GM12873 (cell line): ENCODE data around the gene CLIC3.
A peak's percentile ranks its signal among the peaks of the same experiment; 100 is the strongest.

Experiments
- TF ChIP-seq, protein P1 (sequence below): IDR thresholded peaks from 2 replicates; pipeline ENCODE4 v1.5.1; 2012; ENCODE audit warnings: low read depth, mild to moderate bottlenecking, moderate library complexity, low read length, control low read depth; ENCODE audit not compliant: insufficient read depth; ENCODE audit errors: missing control alignments

CLIC3 gene

DNA sequence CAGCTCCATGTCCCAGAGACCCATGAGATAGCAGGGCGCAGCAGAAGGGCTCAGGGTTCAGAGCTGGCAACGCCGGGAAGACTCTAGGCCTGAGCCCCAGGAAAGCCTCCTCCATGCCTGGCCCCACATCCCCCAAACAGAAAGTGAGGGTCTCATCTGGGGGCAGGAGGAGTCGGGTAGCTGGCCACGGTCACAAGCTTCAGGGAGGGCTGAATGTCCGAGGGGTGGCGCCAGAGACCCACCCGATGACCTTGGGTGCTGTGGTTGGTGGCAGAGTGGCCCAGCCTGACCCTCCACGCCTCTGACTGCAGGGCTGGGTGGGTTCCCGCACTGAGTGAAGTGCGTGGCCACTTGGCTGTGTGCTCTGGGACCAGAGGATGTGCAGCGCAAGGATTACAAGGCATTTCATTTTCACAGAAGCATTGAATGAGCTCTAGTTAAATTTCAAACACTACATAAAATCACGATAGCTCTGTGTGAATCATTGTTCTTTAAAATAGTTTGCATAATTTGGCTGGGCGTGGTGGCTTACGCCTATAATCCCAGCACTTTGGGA, 48.3 kb downstream of the CLIC3 start:
- TF ChIP-seq, protein P1, sequence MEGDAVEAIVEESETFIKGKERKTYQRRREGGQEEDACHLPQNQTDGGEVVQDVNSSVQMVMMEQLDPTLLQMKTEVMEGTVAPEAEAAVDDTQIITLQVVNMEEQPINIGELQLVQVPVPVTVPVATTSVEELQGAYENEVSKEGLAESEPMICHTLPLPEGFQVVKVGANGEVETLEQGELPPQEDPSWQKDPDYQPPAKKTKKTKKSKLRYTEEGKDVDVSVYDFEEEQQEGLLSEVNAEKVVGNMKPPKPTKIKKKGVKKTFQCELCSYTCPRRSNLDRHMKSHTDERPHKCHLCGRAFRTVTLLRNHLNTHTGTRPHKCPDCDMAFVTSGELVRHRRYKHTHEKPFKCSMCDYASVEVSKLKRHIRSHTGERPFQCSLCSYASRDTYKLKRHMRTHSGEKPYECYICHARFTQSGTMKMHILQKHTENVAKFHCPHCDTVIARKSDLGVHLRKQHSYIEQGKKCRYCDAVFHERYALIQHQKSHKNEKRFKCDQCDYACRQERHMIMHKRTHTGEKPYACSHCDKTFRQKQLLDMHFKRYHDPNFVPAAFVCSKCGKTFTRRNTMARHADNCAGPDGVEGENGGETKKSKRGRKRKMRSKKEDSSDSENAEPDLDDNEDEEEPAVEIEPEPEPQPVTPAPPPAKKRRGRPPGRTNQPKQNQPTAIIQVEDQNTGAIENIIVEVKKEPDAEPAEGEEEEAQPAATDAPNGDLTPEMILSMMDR, result peak; percentile 68

DNA sequence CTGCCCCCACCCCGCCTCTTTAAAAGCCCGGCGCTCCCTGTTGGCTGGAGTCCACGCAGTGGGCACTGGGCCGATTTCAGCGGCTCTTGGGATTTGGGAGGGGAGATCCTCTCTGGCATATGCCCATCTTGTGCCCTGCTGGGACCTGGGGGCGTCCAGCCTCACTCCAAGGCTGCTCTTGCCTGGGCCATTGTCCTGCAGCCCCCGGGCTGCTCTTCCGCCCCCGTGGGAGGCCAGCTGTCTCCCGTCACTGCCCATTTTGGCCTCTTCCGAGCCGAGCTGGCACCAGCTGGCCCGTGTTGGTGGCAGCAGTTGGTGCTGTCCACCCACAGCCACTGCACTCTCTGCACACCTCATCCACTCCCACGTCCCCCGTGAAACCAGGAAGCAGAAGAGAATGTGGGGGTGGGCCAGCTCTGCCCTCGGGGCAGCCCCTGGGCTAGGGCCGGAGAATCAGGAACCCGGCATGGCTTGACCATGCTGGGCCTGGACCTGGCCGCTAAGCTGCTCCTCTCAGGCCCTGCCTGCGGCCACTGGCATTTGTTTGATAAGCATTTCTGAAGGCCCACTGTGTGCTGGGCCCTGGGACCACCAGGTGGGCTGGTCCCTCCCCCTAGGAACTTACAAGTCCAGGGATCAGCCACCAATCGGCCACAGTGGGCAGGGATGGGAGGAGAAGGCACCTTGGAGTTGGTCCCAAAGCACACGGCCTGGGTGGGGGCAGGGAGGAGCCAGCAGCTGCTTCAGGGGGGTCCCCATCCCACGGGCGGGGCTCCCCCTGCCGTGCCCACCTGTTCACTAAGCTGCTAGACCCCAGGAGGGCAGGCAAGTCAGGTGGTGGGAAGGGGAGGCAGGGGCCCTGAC, 49.1 kb downstream of the CLIC3 start:
- TF ChIP-seq, protein P1, result no peak

DNA sequence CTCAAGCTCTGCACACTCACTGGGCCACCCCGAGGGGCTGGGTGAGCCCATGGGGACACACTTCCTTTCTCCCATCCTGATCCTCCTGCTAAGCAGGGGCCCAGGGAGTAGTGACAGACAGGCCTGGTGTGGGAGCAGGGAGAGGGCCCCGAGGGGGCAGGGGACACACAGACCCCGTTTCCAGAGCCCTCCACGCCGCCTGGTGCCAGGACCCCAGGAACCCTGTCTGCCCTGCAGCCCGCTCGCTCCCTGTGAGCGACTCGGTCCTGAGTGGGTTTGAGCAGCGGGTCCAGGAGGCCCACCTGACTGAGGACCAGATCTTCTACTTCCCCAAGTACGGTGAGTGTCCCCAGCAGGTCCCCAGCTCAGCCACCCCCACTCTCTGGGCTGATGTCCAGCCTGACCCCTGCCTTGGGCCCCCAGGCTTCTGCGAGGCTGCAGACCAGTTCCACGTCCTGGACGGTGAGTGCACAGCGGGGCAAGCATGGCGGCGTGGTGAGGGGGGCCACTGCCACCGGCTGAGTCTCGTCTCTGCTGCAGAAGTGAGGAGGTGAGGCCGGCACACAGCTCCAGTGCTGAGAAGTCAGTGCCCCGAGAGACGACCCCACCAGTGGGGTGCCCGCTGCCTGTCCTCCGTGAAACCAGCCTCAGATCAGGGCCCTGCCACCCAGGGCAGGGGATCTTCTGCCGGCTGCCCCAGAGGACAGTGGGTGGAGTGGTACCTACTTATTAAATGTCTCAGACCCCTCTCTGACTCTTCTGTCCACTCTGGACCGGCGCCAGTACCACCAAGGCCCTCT, 49.9 kb downstream of the CLIC3 start:
- TF ChIP-seq, protein P1, result no peak

DNA sequence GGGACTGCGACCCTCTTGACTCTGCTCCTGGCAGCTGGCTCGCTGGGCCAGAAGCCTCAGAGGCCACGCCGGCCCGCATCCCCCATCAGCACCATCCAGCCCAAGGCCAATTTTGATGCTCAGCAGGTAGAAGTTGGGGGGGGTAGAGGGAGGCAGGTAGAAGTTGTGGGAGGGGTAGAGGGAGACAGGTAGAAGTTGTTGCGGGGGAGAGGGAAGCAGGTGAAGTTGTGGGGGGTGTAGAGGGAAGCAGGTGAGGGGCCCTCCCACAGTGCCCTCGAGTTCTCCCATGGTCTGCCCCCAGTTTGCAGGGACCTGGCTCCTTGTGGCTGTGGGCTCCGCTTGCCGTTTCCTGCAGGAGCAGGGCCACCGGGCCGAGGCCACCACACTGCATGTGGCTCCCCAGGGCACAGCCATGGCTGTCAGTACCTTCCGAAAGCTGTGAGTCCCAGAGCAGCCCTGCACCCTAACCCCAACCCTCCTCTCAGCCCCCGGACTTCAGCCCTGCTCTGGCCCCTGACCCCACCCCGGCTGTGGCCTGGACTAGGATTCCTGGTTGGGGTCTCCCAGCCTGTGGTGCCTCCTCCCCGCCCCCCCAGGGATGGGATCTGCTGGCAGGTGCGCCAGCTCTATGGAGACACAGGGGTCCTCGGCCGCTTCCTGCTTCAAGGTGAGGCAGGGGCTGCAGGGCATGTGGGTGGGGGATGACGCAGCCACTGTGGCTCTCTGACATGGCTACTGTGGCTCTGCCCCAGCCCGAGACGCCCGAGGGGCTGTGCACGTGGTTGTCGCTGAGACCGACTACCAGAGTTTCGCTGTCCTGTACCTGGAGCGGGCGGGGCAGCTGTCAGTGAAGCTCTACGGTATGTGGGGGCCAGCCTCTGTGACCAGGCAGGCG, 50.8 kb downstream of the CLIC3 start:
- TF ChIP-seq, protein P1, result no peak
